DND-41 (cell line): ENCODE results near the gene MRPS7.

Experiments used
- CTCF ChIP-seq: IDR thresholded peaks from 2 replicates; pipeline ENCODE4 v1.5.1; 2012; ENCODE audit warnings: borderline replicate concordance, low read length, moderate library complexity, mild to moderate bottlenecking; ENCODE audit not compliant: poor library complexity, severe bottlenecking; ENCODE audit errors: extremely low read depth
- EZH2 ChIP-seq: IDR thresholded peaks from 3 replicates; pipeline ENCODE4 v1.6.1; 2012; ENCODE audit warnings: borderline replicate concordance, low read depth, mild to moderate bottlenecking, moderate library complexity, low read length, inconsistent platforms; ENCODE audit not compliant: severe bottlenecking

DNA sequence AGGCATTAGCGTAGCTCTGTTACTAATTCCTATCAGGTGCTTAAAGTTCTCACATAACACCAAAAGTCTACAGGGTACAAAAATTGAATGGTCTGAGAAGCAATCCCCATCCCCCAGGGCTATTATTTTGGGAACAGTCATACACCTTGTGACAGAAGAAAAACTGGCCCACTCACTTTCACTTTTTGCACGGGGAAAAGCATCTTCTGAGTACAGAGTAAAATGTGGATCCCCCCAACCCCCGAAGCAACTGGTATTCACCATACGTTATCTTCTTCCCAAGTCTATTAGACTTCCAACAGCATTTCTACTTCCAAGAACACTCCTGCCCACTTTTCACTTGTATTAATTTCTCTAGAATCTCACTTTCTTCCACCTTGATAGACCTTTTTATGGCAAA is 12.1 kb upstream of the MRPS7 start:
- no peak for TF ChIP-seq CTCF
- TF ChIP-seq EZH2: no peak
